Measurements from ENCODE around the gene PLET1. TPM values are rescaled to one million over a fixed set of nuclear protein-coding genes. Genes with fewer than 3 reads are reported as not detected.

PLET1 gene
- total and polyA plus RNA-seq, 12 donors: not detected

DNA sequence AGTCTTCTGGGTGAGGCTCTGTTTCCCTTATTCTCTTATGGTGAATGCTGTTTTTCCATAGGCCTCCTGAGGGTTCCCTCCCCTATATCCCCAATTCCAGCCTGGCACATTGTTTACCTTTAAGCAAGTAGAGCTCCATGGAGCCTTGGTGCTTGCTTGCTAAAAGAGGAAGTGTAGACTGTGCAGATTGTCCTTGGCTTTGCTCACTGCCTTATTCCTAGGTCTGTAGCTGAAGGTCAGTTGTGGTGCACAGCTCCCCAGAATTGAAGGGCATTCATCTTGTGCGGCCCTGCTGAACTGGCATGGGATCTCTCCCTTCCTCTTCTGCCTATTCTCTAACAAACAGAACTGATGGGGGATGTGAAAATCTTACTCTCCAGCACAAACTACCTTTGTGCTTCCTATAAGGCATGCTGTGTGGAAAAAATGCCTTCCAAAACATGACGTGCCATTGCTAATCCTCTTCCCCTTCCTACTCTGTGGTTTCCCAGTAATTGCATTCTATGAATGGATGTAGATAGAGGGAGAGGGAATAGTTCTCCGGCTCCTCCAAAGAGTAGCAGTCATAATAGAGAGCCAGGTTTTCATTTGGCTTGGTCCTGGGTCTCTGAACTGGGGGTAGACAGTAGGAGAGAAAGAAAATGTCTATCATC, 34.2 kb upstream of the PLET1 start:
- Histone ChIP-seq H3K27me3 (no peaks in the 10 kb centered on the region), H3K27ac (peak overlapping the region in 9 of 10 donors; percentile 3 to 88 (median 79)), H3K9me3 (no peaks in the 10 kb centered on the region), H3K36me3 (peaks cover 0 to 13% (median 0%) of the 10 kb centered on the region in 9 donors), H3K4me3 (no peak overlapping the region), H3K4me1 (peaks cover 0 to 61% (median 19%) of the 10 kb centered on the region in 9 donors)
- DNase-seq: no peak
- WGBS, 2 donors: 65 to 68% methylated on average over 3 of the region's 3 CpGs
- ATAC-seq: peak in 3 of 8 donors; percentile 34 to 38 (median 36)
- TF ChIP-seq, protein P1, sequence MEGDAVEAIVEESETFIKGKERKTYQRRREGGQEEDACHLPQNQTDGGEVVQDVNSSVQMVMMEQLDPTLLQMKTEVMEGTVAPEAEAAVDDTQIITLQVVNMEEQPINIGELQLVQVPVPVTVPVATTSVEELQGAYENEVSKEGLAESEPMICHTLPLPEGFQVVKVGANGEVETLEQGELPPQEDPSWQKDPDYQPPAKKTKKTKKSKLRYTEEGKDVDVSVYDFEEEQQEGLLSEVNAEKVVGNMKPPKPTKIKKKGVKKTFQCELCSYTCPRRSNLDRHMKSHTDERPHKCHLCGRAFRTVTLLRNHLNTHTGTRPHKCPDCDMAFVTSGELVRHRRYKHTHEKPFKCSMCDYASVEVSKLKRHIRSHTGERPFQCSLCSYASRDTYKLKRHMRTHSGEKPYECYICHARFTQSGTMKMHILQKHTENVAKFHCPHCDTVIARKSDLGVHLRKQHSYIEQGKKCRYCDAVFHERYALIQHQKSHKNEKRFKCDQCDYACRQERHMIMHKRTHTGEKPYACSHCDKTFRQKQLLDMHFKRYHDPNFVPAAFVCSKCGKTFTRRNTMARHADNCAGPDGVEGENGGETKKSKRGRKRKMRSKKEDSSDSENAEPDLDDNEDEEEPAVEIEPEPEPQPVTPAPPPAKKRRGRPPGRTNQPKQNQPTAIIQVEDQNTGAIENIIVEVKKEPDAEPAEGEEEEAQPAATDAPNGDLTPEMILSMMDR (IDR thresholded peaks at IDR 0.05): no peak
- intact Hi-C loops (cut with DNase I): loop anchor here in 5 of 10 donors (5.0 to 10.0 kb wide), 7 partner anchors 160 to 992 kb away; no protein-coding TSS in a partner anchor

DNA sequence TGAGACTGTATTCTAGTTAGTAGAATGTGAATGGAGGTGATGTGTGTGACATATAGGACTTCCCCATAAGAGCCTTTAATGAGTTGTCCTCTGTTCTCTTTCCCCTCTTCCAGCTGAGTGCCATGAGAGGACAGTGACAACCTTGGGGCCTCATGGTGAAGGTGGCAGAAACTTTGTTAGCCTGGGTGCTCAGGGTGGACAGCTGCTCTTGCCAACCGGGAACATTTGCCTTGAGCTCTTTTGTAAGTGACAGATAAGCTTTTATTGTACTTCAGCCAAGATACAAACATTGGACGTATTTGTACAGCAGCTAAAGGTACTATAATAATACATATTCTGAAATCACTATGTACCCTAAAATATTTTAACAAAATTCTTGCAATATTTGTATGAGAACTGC, 33.0 kb upstream of the PLET1 start:
- Histone ChIP-seq H3K27me3 (no peaks in the 10 kb centered on the region), H3K4me3 (no peak overlapping the region), H3K4me1 (peaks cover 0 to 58% (median 20%) of the 10 kb centered on the region in 9 donors), H3K9me3 (no peaks in the 10 kb centered on the region), H3K36me3 (peaks cover 0 to 13% (median 0%) of the 10 kb centered on the region in 9 donors), H3K27ac (peak overlapping the region; percentile 34 to 88 (median 78))
- 30 to 36% methylated on average over 2 of the region's 2 CpGs for WGBS, 2 donors
- DNase-seq: peak; percentile 34 to 51
- ATAC-seq: peak in 7 of 8 donors; percentile 27 to 78 (median 65)
- TF ChIP-seq, protein P1 (IDR thresholded peaks at IDR 0.05): no peak
- intact Hi-C loops (cut with DNase I): loop anchor here in 5 of 10 donors (5.0 to 10.0 kb wide), 7 partner anchors 161 to 994 kb away; no protein-coding TSS in a partner anchor

DNA sequence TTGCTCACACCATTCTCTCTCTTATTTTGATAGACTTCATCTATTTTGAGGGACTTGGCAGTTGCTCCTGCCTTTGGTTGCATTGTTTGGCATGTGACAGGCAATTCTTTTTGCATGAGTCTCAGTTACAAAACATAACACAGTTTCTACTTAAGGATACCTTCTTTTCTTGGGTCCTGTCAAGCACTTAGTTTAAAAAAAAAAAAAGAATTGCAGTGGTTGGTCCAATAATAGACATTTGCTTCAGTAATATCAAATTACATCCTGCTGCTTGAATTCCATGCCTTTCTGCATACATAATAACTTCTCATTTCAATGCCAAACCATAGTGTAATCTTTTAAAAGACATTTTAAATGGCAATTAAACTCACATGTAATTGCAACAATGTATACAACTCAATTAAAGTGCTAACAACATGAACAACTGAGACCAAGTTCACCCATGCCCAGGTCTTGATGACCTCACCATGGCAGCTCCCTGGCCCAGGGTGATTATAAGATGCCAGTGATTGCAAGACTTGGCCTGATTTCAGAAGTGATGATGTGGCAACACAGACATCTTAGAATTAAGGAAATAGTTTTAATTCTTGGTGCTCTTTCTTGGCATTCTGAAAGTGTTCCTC, 32.2 kb upstream of the PLET1 start:
- Histone ChIP-seq H3K27ac (peak overlapping the region; percentile 34 to 88 (median 78)), H3K4me1 (peaks cover 0 to 50% (median 19%) of the 10 kb centered on the region in 9 donors), H3K27me3 (no peaks in the 10 kb centered on the region), H3K9me3 (no peaks in the 10 kb centered on the region), H3K36me3 (peaks cover 0 to 13% (median 0%) of the 10 kb centered on the region in 9 donors), H3K4me3 (no peak overlapping the region)
- intact Hi-C loops (cut with DNase I): loop anchor here in 5 of 10 donors (5.0 to 10.0 kb wide), 7 partner anchors 162 to 994 kb away; no protein-coding TSS in a partner anchor
- TF ChIP-seq, protein P1 (IDR thresholded peaks at IDR 0.05): no peak
- ATAC-seq (peak in 3 of 8 donors; percentile 18 to 54 (median 41)), DNase-seq (no peak)

DNA sequence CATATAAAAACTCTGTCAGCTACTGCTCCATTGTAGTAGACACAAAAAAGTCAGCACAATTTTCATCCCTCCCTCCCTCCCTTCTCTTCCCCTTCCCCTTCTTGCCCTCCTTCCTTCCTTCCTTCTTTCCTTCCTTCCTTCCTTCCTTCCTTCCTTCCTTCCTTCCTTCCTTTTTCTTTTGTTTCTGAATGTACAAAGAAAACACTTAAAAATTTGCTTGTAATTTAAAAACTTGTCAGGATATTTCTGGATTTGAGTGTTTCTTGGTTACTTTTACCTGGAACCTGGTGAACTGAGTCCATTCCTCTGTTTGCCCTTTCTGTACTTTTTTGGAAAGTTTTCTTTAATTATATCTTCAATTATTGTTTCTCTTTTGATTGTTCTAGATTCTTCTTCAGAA, 31.5 kb upstream of the PLET1 start:
- TF ChIP-seq, protein P1 (IDR thresholded peaks at IDR 0.05): no peak
- DNase-seq (no peak), ATAC-seq (no peak)
- H3K9me3 ChIP-seq: no peaks in the 10 kb centered on the region
- no peaks in the 10 kb centered on the region for H3K27me3 ChIP-seq
- H3K4me1 ChIP-seq: peaks cover 0 to 46% (median 19%) of the 10 kb centered on the region in 9 donors
- H3K4me3 ChIP-seq: peak overlapping the region in 3 of 10 donors; percentile 62 to 66 (median 64)
- intact Hi-C loops (cut with DNase I): loop anchor here in 5 of 10 donors (5.0 to 10.0 kb wide), 7 partner anchors 163 to 995 kb away; no protein-coding TSS in a partner anchor
- peak overlapping the region; percentile 7 to 88 (median 78) for H3K27ac ChIP-seq
- H3K36me3 ChIP-seq: peaks cover 0 to 13% (median 0%) of the 10 kb centered on the region in 9 donors

Measured in heart right ventricle (tissue), 16 donors.